DMS 273 (cell line): ENCODE results near the gene BARX2.

Experiments used
- DNase-seq: peaks from one replicate; lab custom pipeline; 2025; ENCODE audit not compliant: unreplicated experiment; lab: John Stamatoyannopoulos, UW

The BARX2 gene

GRCh38 chr11:129373489-129373953, 2.1 kb upstream of the BARX2 start:
- peak; percentile 27 for DNase-seq

- peak; percentile 39 for DNase-seq
Observed at GRCh38 chr11:129374081-129374992, 1.3 kb upstream of the BARX2 start.

GRCh38 chr11:129374993-129375750, 476 bp upstream of the BARX2 start:
- DNase-seq = peak; percentile 82

- no peak for DNase-seq
Observed at GRCh38 chr11:129376658-129377341, 1.2 kb downstream of the BARX2 start.

- DNase-seq = no peak
Observed at GRCh38 chr11:129377739-129378138, 2.1 kb downstream of the BARX2 start.

- DNase-seq = no peak
Observed at GRCh38 chr11:129380413-129380812, 4.8 kb downstream of the BARX2 start.

- no peak for DNase-seq
Observed at GRCh38 chr11:129382583-129382982, 6.9 kb downstream of the BARX2 start.

- DNase-seq = no peak
Observed at GRCh38 chr11:129383060-129383459, 7.4 kb downstream of the BARX2 start.

- no peak for DNase-seq
Observed at GRCh38 chr11:129383502-129383901, 7.9 kb downstream of the BARX2 start.

GRCh38 chr11:129384415-129384814, 8.8 kb downstream of the BARX2 start:
- no peak for DNase-seq

GRCh38 chr11:129385801-129386200, 10.2 kb downstream of the BARX2 start:
- no peak for DNase-seq

GRCh38 chr11:129386795-129387397, 11.2 kb downstream of the BARX2 start:
- DNase-seq = no peak

GRCh38 chr11:129387434-129387833, 11.8 kb downstream of the BARX2 start:
- DNase-seq = no peak

GRCh38 chr11:129388824-129389223, 13.2 kb downstream of the BARX2 start:
- DNase-seq = no peak

GRCh38 chr11:129390303-129390821, 14.7 kb downstream of the BARX2 start:
- DNase-seq = no peak

- DNase-seq = no peak
Observed at GRCh38 chr11:129391360-129391759, 15.7 kb downstream of the BARX2 start.

- DNase-seq = no peak
Observed at GRCh38 chr11:129391821-129392220, 16.2 kb downstream of the BARX2 start.

GRCh38 chr11:129392995-129393394, 17.3 kb downstream of the BARX2 start:
- no peak for DNase-seq

- no peak for DNase-seq
Observed at GRCh38 chr11:129394709-129395108, 19.1 kb downstream of the BARX2 start.

- DNase-seq = no peak
Observed at GRCh38 chr11:129395432-129395831, 19.8 kb downstream of the BARX2 start.

- DNase-seq = no peak
Observed at GRCh38 chr11:129395883-129396282, 20.2 kb downstream of the BARX2 start.
